Neuron (in vitro differentiated cells): ENCODE results near the gene KIAA0930.

Experiments
- H2AFZ ChIP-seq: one replicate; pipeline ENCODE4 v1.6.1; 2013; ENCODE audit warnings: low read depth, mild to moderate bottlenecking, inconsistent platforms, low read length, moderate library complexity
- H3K27me3 ChIP-seq: one replicate; pipeline ENCODE4 v1.6.1; 2013; ENCODE audit warnings: low read length; ENCODE audit not compliant: insufficient read depth
- H3K36me3 ChIP-seq: one replicate; pipeline ENCODE4 v1.6.1; 2013; ENCODE audit warnings: low read length; ENCODE audit not compliant: insufficient read depth
- H3K4me1 ChIP-seq: one replicate; pipeline ENCODE4 v1.6.1; 2013; ENCODE audit warnings: low read length; ENCODE audit not compliant: insufficient read depth
- H3K4me3 ChIP-seq: 2 replicates; pipeline ENCODE4 v1.5.1; 2013; ENCODE audit warnings: mild to moderate bottlenecking, low read length, moderate library complexity
- H3K9me3 ChIP-seq: one replicate; pipeline ENCODE4 v1.6.1; 2013; ENCODE audit warnings: low read length

KIAA0930 gene

GRCh38 chr22:45172881-45173585 lies 67.7 kb downstream of the KIAA0930 start:
- Histone ChIP-seq H2AFZ (no peak overlapping the region), H3K4me1 (peaks cover 12% of the 10 kb centered on the region), H3K36me3 (peaks cover 91% of the 10 kb centered on the region), H3K9me3 (no peaks in the 10 kb centered on the region), H3K27me3 (no peaks in the 10 kb centered on the region), H3K4me3 (no peak overlapping the region)

DNA sequence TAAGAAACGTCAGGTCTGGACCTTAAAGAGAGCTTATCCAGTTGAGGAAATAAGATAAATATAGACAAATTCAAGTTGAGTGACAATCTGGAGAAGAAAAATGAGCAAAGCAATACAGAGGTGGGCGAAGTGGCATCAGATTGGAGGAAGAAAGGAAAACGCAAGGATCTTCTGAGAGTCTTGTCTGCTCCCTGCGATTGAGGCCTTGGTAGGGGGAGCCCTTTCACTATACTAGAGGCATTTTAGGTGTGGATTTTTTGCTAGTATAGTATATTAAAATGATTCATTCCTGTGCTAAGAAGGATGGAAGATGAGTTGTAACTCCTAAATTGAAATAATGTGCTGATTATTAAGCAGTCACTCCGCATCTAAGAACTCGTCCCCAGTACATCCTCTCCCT lies 68.9 kb downstream of the KIAA0930 start:
- no peaks in the 10 kb centered on the region for H3K9me3 ChIP-seq
- peaks cover 12% of the 10 kb centered on the region for H3K4me1 ChIP-seq
- H3K4me3 ChIP-seq: no peak overlapping the region
- no peak overlapping the region for H2AFZ ChIP-seq
- peaks cover 89% of the 10 kb centered on the region for H3K36me3 ChIP-seq
- H3K27me3 ChIP-seq: no peaks in the 10 kb centered on the region

DNA sequence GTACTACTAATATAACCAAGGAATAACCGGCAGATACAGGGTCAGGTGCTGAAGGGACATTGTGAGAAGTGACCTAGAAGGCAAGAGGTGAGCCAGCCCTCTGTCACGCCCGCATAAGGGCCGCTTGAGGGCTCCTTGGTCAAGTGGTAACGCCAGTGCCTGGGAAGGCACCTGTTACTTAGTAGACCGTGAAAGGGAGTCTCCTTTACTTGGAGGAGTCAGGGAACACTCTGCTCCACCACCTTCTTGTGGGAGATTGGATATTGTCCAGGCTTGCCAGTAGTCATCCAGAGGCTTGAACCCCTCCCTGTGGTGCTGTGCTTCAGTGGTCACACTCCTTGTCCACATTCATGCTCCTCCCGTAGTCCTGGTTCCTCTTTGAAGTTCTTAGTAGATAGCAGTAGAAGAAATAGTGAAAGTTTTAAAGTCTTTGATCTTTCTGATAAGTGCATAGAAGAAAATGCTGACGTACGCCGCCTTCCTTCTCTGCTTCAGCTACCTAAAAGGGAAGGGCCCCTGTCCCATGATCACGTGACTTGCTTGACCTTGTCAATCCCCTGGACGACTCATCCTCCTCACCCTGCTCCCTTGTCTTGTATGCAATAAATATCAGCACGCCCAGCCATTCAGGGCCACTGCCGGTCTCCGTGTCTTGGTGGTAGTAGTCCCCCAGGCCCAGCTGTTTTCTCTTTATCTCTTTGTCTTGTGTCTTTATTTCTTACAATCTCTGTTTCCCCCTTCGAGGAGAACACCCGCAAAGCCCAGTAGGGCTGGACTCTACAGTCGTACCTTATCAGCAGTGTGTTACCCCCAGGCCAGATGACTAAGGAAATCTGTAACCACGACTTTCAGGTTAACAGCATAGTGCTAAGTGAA lies 70.9 kb downstream of the KIAA0930 start:
- Histone ChIP-seq H2AFZ (no peak overlapping the region), H3K36me3 (peaks cover 78% of the 10 kb centered on the region), H3K27me3 (no peaks in the 10 kb centered on the region), H3K4me3 (no peak overlapping the region), H3K4me1 (peaks cover 11% of the 10 kb centered on the region), H3K9me3 (no peaks in the 10 kb centered on the region)

DNA sequence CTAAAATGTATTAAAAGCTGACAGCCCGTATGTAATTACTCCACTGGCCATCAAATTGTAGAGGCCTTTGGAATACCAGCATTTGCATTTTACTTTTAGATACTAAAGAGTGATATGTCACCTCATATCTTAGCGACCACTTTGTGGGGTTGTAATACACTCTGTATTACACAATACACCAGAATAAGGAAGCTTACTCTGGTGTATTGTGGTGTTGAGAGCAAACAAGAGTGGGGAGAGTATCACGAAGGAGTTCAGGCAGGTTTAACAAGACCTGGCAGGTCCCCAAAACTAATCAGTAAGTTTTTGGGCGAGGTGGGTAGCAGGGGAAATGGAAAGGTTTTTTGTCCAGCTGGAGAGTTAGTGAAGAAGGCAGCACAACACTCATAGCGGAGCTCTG lies 73.8 kb downstream of the KIAA0930 start:
- Histone ChIP-seq H3K4me3 (no peak overlapping the region), H3K36me3 (peaks cover 51% of the 10 kb centered on the region), H3K4me1 (peaks cover 22% of the 10 kb centered on the region), H2AFZ (no peak overlapping the region), H3K9me3 (no peaks in the 10 kb centered on the region), H3K27me3 (no peaks in the 10 kb centered on the region)

GRCh38 chr22:45164270-45165088 lies 76.2 kb downstream of the KIAA0930 start:
- H3K4me1 ChIP-seq: peaks cover 22% of the 10 kb centered on the region
- peaks cover 27% of the 10 kb centered on the region for H3K36me3 ChIP-seq
- H3K4me3 ChIP-seq: peak overlapping the region; percentile 79
- H2AFZ ChIP-seq: peak overlapping the region; percentile 81
- no peaks in the 10 kb centered on the region for H3K9me3 ChIP-seq
- H3K27me3 ChIP-seq: no peaks in the 10 kb centered on the region

GRCh38 chr22:45163451-45164269 lies 77.0 kb downstream of the KIAA0930 start, which contains the start of gene NUP50:
Gene NUP50, plus strand, starts transcription at chr22:45163925. Its CDS starts 4,253 bp downstream, at chr22:45168178.
- no peaks in the 10 kb centered on the region for H3K9me3 ChIP-seq
- peak within 1 kb of the TSS; percentile 79 for H3K4me3 ChIP-seq
- H3K4me1 ChIP-seq: peaks cover 22% of the 10 kb centered on the region
- H2AFZ ChIP-seq: peak within 1 kb of the TSS; percentile 81
- H3K36me3 ChIP-seq: peaks cover 20% of the 10 kb centered on the region
- H3K27me3 ChIP-seq: no peaks in the 10 kb centered on the region

GRCh38 chr22:45163099-45163450 lies 77.6 kb downstream of the KIAA0930 start:
- H3K36me3 ChIP-seq: peaks cover 15% of the 10 kb centered on the region
- H3K4me1 ChIP-seq: peaks cover 22% of the 10 kb centered on the region
- no peaks in the 10 kb centered on the region for H3K9me3 ChIP-seq
- H2AFZ ChIP-seq: peak overlapping the region; percentile 81
- no peaks in the 10 kb centered on the region for H3K27me3 ChIP-seq
- peak overlapping the region; percentile 79 for H3K4me3 ChIP-seq

DNA sequence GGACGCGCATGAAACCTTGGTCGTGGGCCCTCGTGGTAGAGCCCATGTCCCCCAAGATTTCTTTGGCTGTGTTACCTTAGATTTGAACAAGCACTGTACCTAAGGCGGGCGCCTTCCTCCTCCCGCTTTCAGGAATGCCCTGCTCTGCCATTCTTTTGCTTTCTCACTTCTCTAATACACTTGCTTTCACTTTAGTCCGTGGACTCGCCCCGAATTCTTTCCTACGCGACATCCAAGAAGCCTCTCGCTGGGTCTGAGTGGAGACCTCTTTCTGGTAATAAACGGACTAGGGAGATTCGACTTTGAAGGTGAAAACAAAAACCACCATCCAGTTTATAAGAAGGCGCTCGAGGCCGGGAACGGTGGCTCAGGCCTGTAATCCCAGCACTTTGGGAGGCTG lies 78.2 kb downstream of the KIAA0930 start:
- Histone ChIP-seq H3K9me3 (no peaks in the 10 kb centered on the region), H3K27me3 (no peaks in the 10 kb centered on the region), H3K4me3 (peak overlapping the region; percentile 79), H3K36me3 (peaks cover 16% of the 10 kb centered on the region), H2AFZ (no peak overlapping the region), H3K4me1 (peaks cover 22% of the 10 kb centered on the region)

- H3K36me3 ChIP-seq: peaks cover 10% of the 10 kb centered on the region
- H3K4me1 ChIP-seq: peaks cover 12% of the 10 kb centered on the region
- H2AFZ ChIP-seq: no peak overlapping the region
- H3K9me3 ChIP-seq: no peaks in the 10 kb centered on the region
- H3K27me3 ChIP-seq: no peaks in the 10 kb centered on the region
- no peak overlapping the region for H3K4me3 ChIP-seq
Measured at GRCh38 chr22:45159652-45160462, 80.8 kb downstream of the KIAA0930 start.

DNA sequence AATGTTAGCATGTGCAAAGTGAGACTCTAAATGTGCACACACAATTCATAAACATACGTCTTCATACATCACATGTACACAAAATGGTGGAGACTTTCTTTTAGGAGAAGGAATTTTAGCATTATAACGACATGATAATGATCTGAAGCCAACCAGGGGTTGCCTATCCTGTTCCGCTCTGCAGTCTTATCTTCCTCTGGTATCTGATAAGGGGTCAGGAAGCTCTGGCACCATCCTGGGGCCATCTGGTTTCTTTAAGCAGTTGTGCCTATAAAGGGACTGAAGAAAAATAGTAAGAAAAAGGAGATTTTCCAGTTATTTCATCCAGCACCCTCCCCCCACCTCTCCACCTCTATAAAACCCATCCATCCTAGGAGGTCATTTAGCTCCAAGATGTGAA lies 82.8 kb downstream of the KIAA0930 start:
- Histone ChIP-seq H3K36me3 (peaks cover 10% of the 10 kb centered on the region), H2AFZ (no peak overlapping the region), H3K27me3 (no peaks in the 10 kb centered on the region), H3K4me1 (peaks cover 5% of the 10 kb centered on the region), H3K4me3 (no peak overlapping the region), H3K9me3 (no peaks in the 10 kb centered on the region)

DNA sequence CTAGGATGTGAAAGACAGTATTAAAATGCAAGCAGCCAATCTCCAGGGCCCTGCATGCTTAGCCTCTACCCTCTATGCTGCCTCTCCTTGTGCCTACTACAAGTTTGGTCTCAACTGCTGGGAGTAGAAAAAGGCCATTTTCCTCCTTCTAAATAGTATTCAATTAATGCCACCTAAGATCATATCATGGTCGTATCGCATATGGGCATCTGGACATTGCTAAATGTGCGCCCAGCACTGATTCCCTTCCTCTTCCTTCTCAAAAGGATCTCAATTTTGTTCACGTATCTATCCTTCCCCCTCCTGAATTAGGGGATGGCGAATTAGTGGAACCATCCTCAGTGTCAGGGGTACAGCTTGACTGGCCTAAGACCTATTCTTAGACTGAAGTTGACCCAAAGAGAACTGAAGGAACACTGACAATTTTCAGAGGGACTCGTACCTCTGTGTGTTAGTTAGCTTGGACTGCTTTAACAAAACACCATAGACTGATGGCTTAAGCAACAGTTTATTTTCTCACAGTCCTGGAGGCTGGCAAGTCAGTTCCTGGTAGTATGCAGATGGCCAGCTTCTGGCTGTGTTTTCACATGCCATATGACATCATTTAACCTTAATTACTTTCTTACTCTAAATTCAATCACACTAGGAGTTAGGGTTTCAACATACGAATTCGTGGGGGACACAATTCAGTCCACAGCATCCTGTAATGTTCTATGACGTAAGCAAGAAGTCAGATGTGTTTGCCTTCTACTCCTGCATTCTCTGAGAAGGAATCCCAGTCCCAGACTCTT lies 85.4 kb downstream of the KIAA0930 start:
- Histone ChIP-seq H2AFZ (no peak overlapping the region), H3K4me1 (no peaks in the 10 kb centered on the region), H3K9me3 (no peaks in the 10 kb centered on the region), H3K36me3 (peaks cover 10% of the 10 kb centered on the region), H3K27me3 (no peaks in the 10 kb centered on the region), H3K4me3 (no peak overlapping the region)
